ENCODE results near the gene NLRP7. TPM values are rescaled to one million over a fixed set of nuclear protein-coding genes. Genes with fewer than 3 reads are reported as not detected.
A peak's percentile ranks its signal among the peaks of the same experiment; 100 is the strongest.

Gene NLRP7
- total and polyA plus RNA-seq, 2 donors (not counting 1 experiment from before 2014, with no cell fraction given) = 0.07 to 0.13 TPM

- intact Hi-C loops (cut with micrococcal nuclease) = no loop called here
- CTCF ChIA-PET = no interaction called here
- 81% methylated on average over 8 of the region's 9 CpGs for WGBS (ENCODE audit: insufficient coverage)
These were observed 64.1 kb downstream of the NLRP7 start for GRCh38 chr19:54883228-54883627.

GRCh38 chr19:54882758-54883157 lies 64.6 kb downstream of the NLRP7 start:
- H3K36me3 ChIP-seq (replicated peaks in 1 of 2; ENCODE audit: control extremely low read depth in 1 of 2, control insufficient read depth in 1 of 2, extremely low read depth in 1 of 2, insufficient read depth in 2 of 2, low read length in 1 of 2) = no peaks in the 10 kb centered on the region
- no peaks in the 10 kb centered on the region for H3K4me1 Mint-ChIP-seq
- ChIA-PET CTCF (no interaction called here), POLR2A (no interaction called here)
- H3K27ac Mint-ChIP-seq = no peak overlapping the region
- H3K4me3 ChIP-seq (ENCODE audit: control extremely low read depth in 1 of 5, extremely low read depth in 1 of 5, insufficient read depth in 1 of 5, low read depth in 2 of 5, low read length in 4 of 5) = no peak overlapping the region
- TF ChIP-seq CTCF (IDR thresholded peaks at IDR 0.05) (no peak), EZH2 (IDR thresholded peaks at IDR 0.05; ENCODE audit: borderline replicate concordance, insufficient read depth, low read depth, low read length, poor library complexity, severe bottlenecking) (no peak)
- H2AFZ ChIP-seq (ENCODE audit: insufficient read depth, low read depth, low read length, poor library complexity, severe bottlenecking) = peak overlapping the region; percentile 40
- intact Hi-C loops (cut with micrococcal nuclease) = no loop called here
- peaks cover 0 to 23% (median 6%) of the 10 kb centered on the region in 4 experiments for H3K27me3 ChIP-seq (replicated peaks in 1 of 4; ENCODE audit: control extremely low read depth in 1 of 4, control insufficient read depth in 3 of 4, insufficient read depth in 4 of 4, low read length in 3 of 4)
- H3K9me3 Mint-ChIP-seq (ENCODE audit: insufficient read depth) = no peaks in the 10 kb centered on the region
- H3K27me3 Mint-ChIP-seq = peaks cover 30% of the 10 kb centered on the region
- H3K79me2 ChIP-seq (ENCODE audit: control insufficient read depth, insufficient read depth, low read length) = no peaks in the 10 kb centered on the region
- WGBS (ENCODE audit: insufficient coverage) = 31% methylated on average over 6 of the region's 7 CpGs
- H3K4me2 ChIP-seq (replicated peaks; ENCODE audit: low read depth, low read length, poor library complexity, severe bottlenecking) = peak overlapping the region; percentile 24
- no peak overlapping the region for H3K4me3 Mint-ChIP-seq
- no peak overlapping the region for H3K27ac ChIP-seq (ENCODE audit: low read length in 2 of 2)
- H3K9ac ChIP-seq (ENCODE audit: low read length) = no peak overlapping the region
- H3K9me3 ChIP-seq (ENCODE audit: control extremely low read depth in 1 of 3, control insufficient read depth in 2 of 3, insufficient read depth in 1 of 3, low read length in 2 of 3) = peaks cover 0 to 12% (median 0%) of the 10 kb centered on the region in 3 donors
- no peak for ATAC-seq (ENCODE audit: low read depth)
- no peaks in the 10 kb centered on the region for H4K20me1 ChIP-seq (ENCODE audit: control insufficient read depth, insufficient read depth, low read length, poor library complexity, severe bottlenecking)
- DNase-seq = peak; percentile 13
- H3K4me1 ChIP-seq (ENCODE audit: control insufficient read depth in 2 of 2, insufficient read depth in 2 of 2, low read length in 2 of 2) = peaks cover 0 to 3% of the 10 kb centered on the region in 2 donors

More at GRCh38 chr19:54883228-54883627, 64.1 kb downstream of the NLRP7 start:
- no peaks in the 10 kb centered on the region for H3K79me2 ChIP-seq (ENCODE audit: control insufficient read depth, insufficient read depth, low read length)
- H3K36me3 ChIP-seq (replicated peaks in 1 of 2; ENCODE audit: control extremely low read depth in 1 of 2, control insufficient read depth in 1 of 2, extremely low read depth in 1 of 2, insufficient read depth in 2 of 2, low read length in 1 of 2) = no peaks in the 10 kb centered on the region
- DNase-seq = no peak
- H4K20me1 ChIP-seq (ENCODE audit: control insufficient read depth, insufficient read depth, low read length, poor library complexity, severe bottlenecking) = no peaks in the 10 kb centered on the region
- no peak overlapping the region for H3K27ac Mint-ChIP-seq
- TF ChIP-seq EZH2 (IDR thresholded peaks at IDR 0.05; ENCODE audit: borderline replicate concordance, insufficient read depth, low read depth, low read length, poor library complexity, severe bottlenecking) (no peak), CTCF (IDR thresholded peaks at IDR 0.05) (no peak)
- H3K9me3 ChIP-seq (ENCODE audit: control extremely low read depth in 1 of 3, control insufficient read depth in 2 of 3, insufficient read depth in 1 of 3, low read length in 2 of 3) = peaks cover 0 to 12% (median 0%) of the 10 kb centered on the region in 3 donors
- H3K27me3 ChIP-seq (replicated peaks in 1 of 4; ENCODE audit: control extremely low read depth in 1 of 4, control insufficient read depth in 3 of 4, insufficient read depth in 4 of 4, low read length in 3 of 4) = peaks cover 0 to 23% (median 6%) of the 10 kb centered on the region in 4 experiments
- no peak for ATAC-seq (ENCODE audit: low read depth)
- H2AFZ ChIP-seq (ENCODE audit: insufficient read depth, low read depth, low read length, poor library complexity, severe bottlenecking) = peak overlapping the region; percentile 40
- peaks cover 27% of the 10 kb centered on the region for H3K27me3 Mint-ChIP-seq
- H3K9ac ChIP-seq (ENCODE audit: low read length) = no peak overlapping the region
- H3K4me1 Mint-ChIP-seq = no peaks in the 10 kb centered on the region
- peaks cover 0 to 3% of the 10 kb centered on the region in 2 donors for H3K4me1 ChIP-seq (ENCODE audit: control insufficient read depth in 2 of 2, insufficient read depth in 2 of 2, low read length in 2 of 2)
- H3K4me3 ChIP-seq (ENCODE audit: control extremely low read depth in 1 of 5, extremely low read depth in 1 of 5, insufficient read depth in 1 of 5, low read depth in 2 of 5, low read length in 4 of 5) = no peak overlapping the region
- no peak overlapping the region for H3K4me3 Mint-ChIP-seq
- H3K9me3 Mint-ChIP-seq (ENCODE audit: insufficient read depth) = no peaks in the 10 kb centered on the region
- no peak overlapping the region for H3K27ac ChIP-seq (ENCODE audit: low read length in 2 of 2)
- POLR2A ChIA-PET = no interaction called here
- H3K4me2 ChIP-seq (replicated peaks; ENCODE audit: low read depth, low read length, poor library complexity, severe bottlenecking) = peak overlapping the region; percentile 24
